ENCODE measurements around the gene BECN2. TPM values are rescaled to one million over a fixed set of nuclear protein-coding genes. Genes with fewer than 3 reads are reported as not detected.

Gene BECN2
- total RNA-seq, 1 experiment from 2014 or later: not detected

GRCh38 chr1:241964550-241965282 lies 7.1 kb downstream of the BECN2 start:
- H3K23me2 ChIP-seq (ENCODE audit: insufficient read length, low read depth, low read length, poor library complexity, severe bottlenecking): no peaks in the 10 kb centered on the region
- no peak overlapping the region for H3K9ac ChIP-seq (ENCODE audit: extremely low read depth, insufficient read length, low read length)
- no CpG with 5 or more reads among the region's 8 CpGs for WGBS (ENCODE audit: extremely low coverage, insufficient read length, low lambda C conversion rate)
- H2AFZ ChIP-seq (ENCODE audit: low read length): no peak overlapping the region
- H3K4me2 ChIP-seq (ENCODE audit: insufficient read depth, insufficient read length, low read length): no peak overlapping the region
- no peak overlapping the region for H2BK20ac ChIP-seq (ENCODE audit: low read depth, low read length, poor library complexity, severe bottlenecking)
- no peak for TF ChIP-seq CTCF (conservative IDR thresholded peaks at IDR 0.05)
- no peaks in the 10 kb centered on the region for H3K27me3 ChIP-seq (ENCODE audit: insufficient read depth, low read length)
- no peak overlapping the region for H2BK12ac ChIP-seq (ENCODE audit: insufficient read length, low read depth, low read length)
- Mint-ChIP-seq H3K4me3 (no peak overlapping the region), H3K27me3 (ENCODE audit: low read depth) (no peaks in the 10 kb centered on the region), H3K9me3 (no peaks in the 10 kb centered on the region), H3K36me3 (ENCODE audit: insufficient read depth in 1 of 3, low read depth in 3 of 3) (no peaks in the 10 kb centered on the region), H3K27ac (no peak overlapping the region), H3K4me1 (peaks cover under 1 to 1% of the 10 kb centered on the region in 2 experiments; a peak in 3 of 4 replicates)
- H4K20me1 ChIP-seq (ENCODE audit: control insufficient read depth, insufficient read depth, insufficient read length): no peaks in the 10 kb centered on the region
- H3K14ac ChIP-seq (ENCODE audit: insufficient read depth, low read length): no peak overlapping the region
- no peak overlapping the region for H2BK120ac ChIP-seq (ENCODE audit: low read depth, low read length, poor library complexity, severe bottlenecking)
- H3K18ac ChIP-seq (ENCODE audit: insufficient read length, low read depth, low read length): no peak overlapping the region
- H3K79me1 ChIP-seq (ENCODE audit: insufficient read depth, low read depth, low read length, poor library complexity, severe bottlenecking): no peaks in the 10 kb centered on the region
- H3K56ac ChIP-seq (ENCODE audit: insufficient read length, low read depth, low read length): no peak overlapping the region
- H3T11ph ChIP-seq (ENCODE audit: low read length): no peak overlapping the region
- H2BK5ac ChIP-seq (ENCODE audit: insufficient read length, low read length): no peak overlapping the region
- H2BK15ac ChIP-seq (ENCODE audit: low read depth, low read length): no peak overlapping the region
- no peak overlapping the region for H3K23ac ChIP-seq (ENCODE audit: insufficient read length, low read depth, low read length)
- H2AK5ac ChIP-seq (ENCODE audit: insufficient read length, low read length): no peak overlapping the region
- no peaks in the 10 kb centered on the region for H3K4me1 ChIP-seq (ENCODE audit: insufficient read depth, low read length)
- H4K91ac ChIP-seq (ENCODE audit: insufficient read length, low read depth, low read length): no peak overlapping the region
- no peaks in the 10 kb centered on the region for H3K9me3 ChIP-seq (ENCODE audit: control insufficient read depth, low read depth, low read length)
- no peak overlapping the region for H4K8ac ChIP-seq (replicated peaks; ENCODE audit: insufficient read length, low read depth, low read length)
- H3K4ac ChIP-seq (ENCODE audit: low read depth, low read length): no peak overlapping the region
- no peak for DNase-seq
- H3K79me2 ChIP-seq (ENCODE audit: insufficient read depth, low read length): no peaks in the 10 kb centered on the region
- H4K5ac ChIP-seq (ENCODE audit: insufficient read length, low read depth, low read length): no peak overlapping the region
- no peak overlapping the region for H3K27ac ChIP-seq (ENCODE audit: insufficient read length, low read depth, low read length)

All from H9 (cell line).